Caco-2 (cell line): ENCODE measurements around the gene RTTN. TPM values are rescaled to one million over a fixed set of nuclear protein-coding genes. Genes with fewer than 3 reads are reported as not detected.

ENCODE experiments used
- BruUV-seq: library from RNA; stranded (reverse); fragments of 400-500 nt; replicated peaks from 2 replicates; lab custom pipeline; 2021; lab: Mats Ljungman, UMichigan
- CTCF ChIA-PET: fragments of 300-600 bp; sonication (Branson Sonifier 250); formaldehyde crosslinking; loops from one replicate; lab custom pipeline; 2022; ENCODE audit warnings: antibody characterized with exemption; lab: Charles Lee
- POLR2A ChIA-PET: fragments of 300-600 bp; sonication (Branson Sonifier 250); formaldehyde crosslinking; loops from one replicate; lab custom pipeline; 2022; ENCODE audit warnings: antibody characterized with exemption; lab: Charles Lee
- DNase-seq, 2 experiments: peaks; one replicate each; pipeline versions ENCODE4 v3.0.0 to v3.0.0-alpha.2; 2020 to 2022
- H3K27me3 ChIP-seq: replicated peaks from 2 replicates; pipeline ENCODE4 v1.6.0; 2011; ENCODE audit warnings: low read length; ENCODE audit not compliant: control insufficient read depth, insufficient read depth
- H3K36me3 ChIP-seq: 2 replicates; pipeline ENCODE4 v1.5.1; 2011; ENCODE audit warnings: low read length; ENCODE audit not compliant: control insufficient read depth, insufficient read depth
- H3K4me1 ChIP-seq: fragments of 250-450 bp; sonication (Bioruptor Pico); 2 replicates; pipeline ENCODE4 v1.5.1; 2020; ENCODE audit warnings: mild to moderate bottlenecking
- H3K4me3 ChIP-seq: 2 replicates; pipeline ENCODE4 v1.5.1; 2011; ENCODE audit warnings: low read depth, mild to moderate bottlenecking, control low read depth, low read length
- H3K9me3 ChIP-seq: fragments of 250-450 bp; sonication (Bioruptor Pico); 2 replicates; pipeline ENCODE4 v1.5.1; 2020; ENCODE audit warnings: mild to moderate bottlenecking, moderate library complexity
- H3K27ac Mint-ChIP-seq: one replicate; pipeline ENCODE4 v1.8.0; 2022; ENCODE audit warnings: mixed read lengths; ENCODE audit not compliant: unreplicated experiment
- H3K27me3 Mint-ChIP-seq: one replicate; pipeline ENCODE4 v1.8.0; 2022; ENCODE audit warnings: mixed read lengths; ENCODE audit not compliant: insufficient read depth, unreplicated experiment
- H3K36me3 Mint-ChIP-seq: one replicate; pipeline ENCODE4 v1.8.0; 2022; ENCODE audit warnings: mild to moderate bottlenecking, mixed read lengths; ENCODE audit not compliant: insufficient read depth, unreplicated experiment
- H3K4me1 Mint-ChIP-seq: one replicate; pipeline ENCODE4 v1.8.0; 2022; ENCODE audit warnings: low read depth, mixed read lengths; ENCODE audit not compliant: unreplicated experiment
- H3K4me3 Mint-ChIP-seq: one replicate; pipeline ENCODE4 v1.8.0; 2022; ENCODE audit warnings: mild to moderate bottlenecking, moderate library complexity, mixed read lengths; ENCODE audit not compliant: unreplicated experiment
- H3K9me3 Mint-ChIP-seq: one replicate; pipeline ENCODE4 v1.8.0; 2022; ENCODE audit warnings: mixed read lengths; ENCODE audit not compliant: unreplicated experiment
- CTCF ChIP-seq, 2 experiments: fragments of 200-600 bp in 1 of 2; IDR thresholded peaks; 1 replicate in 1 of 2; 2 replicates in 1 of 2; pipeline versions ENCODE4 v1.5.1 to v1.8.0; 2011 to 2022; ENCODE audit warnings: antibody characterized with exemption in 1 of 2, control low read depth in 1 of 2, inconsistent platforms in 1 of 2, low read depth in 1 of 2, low read length in 1 of 2, mild to moderate bottlenecking in 1 of 2, moderate library complexity in 1 of 2; ENCODE audit not compliant: insufficient read depth in 1 of 2, severe bottlenecking in 1 of 2, unreplicated experiment in 1 of 2
- intact Hi-C: fragments of 100-400 bp; cut with micrococcal nuclease; formaldehyde crosslinking; loops from one replicate; pipeline ENCODE4 v1.10.0; 2022; ENCODE audit not compliant: unreplicated experiment
- total RNA-seq: library from RNA; stranded (reverse); gene quantifications from 2 replicates; pipeline ENCODE4 v1.2.3, GENCODE V29; 2022

Gene RTTN
- total RNA-seq, 1 experiment from 2014 or later = 14.6 TPM

DNA sequence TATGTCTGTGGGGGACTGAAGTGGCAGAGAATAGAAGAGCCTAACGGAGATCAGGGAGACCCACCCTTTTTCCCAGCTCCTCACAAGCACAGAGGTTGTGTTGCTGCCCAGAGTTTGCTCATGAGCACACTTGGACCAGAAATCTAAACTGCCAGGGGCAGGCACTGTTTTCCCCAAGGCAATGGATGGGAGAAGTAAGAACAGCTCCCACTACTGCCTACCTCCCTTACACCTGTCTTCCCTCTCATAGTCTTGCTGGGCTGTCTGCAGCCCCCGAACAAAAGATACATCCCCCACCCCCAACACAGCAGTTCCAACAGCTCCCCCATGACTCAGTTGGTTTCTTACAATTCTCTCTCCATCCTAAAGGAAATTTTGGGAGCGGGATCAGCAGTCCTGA is 209.7 kb downstream of the RTTN start:
- ChIA-PET CTCF (no interaction called here), POLR2A (no interaction called here)
- Mint-ChIP-seq H3K9me3 (no peaks in the 10 kb centered on the region), H3K27me3 (no peaks in the 10 kb centered on the region), H3K4me1 (peaks cover 7% of the 10 kb centered on the region), H3K4me3 (no peak overlapping the region), H3K36me3 (no peaks in the 10 kb centered on the region), H3K27ac (no peak overlapping the region)
- intact Hi-C loops = no loop called here
- H3K27me3 ChIP-seq = no peaks in the 10 kb centered on the region
- H3K9me3 ChIP-seq = no peaks in the 10 kb centered on the region
- no peak for TF ChIP-seq CTCF (IDR thresholded peaks at IDR 0.05; ENCODE audit: insufficient read depth in 1 of 2, low read depth in 1 of 2, low read length in 1 of 2, severe bottlenecking in 1 of 2, unreplicated experiment in 1 of 2)
- H3K36me3 ChIP-seq = no peaks in the 10 kb centered on the region
- BruUV-seq = no TSS peak
- H3K4me3 ChIP-seq = no peak overlapping the region
- no peak for DNase-seq
- no peaks in the 10 kb centered on the region for H3K4me1 ChIP-seq

DNA sequence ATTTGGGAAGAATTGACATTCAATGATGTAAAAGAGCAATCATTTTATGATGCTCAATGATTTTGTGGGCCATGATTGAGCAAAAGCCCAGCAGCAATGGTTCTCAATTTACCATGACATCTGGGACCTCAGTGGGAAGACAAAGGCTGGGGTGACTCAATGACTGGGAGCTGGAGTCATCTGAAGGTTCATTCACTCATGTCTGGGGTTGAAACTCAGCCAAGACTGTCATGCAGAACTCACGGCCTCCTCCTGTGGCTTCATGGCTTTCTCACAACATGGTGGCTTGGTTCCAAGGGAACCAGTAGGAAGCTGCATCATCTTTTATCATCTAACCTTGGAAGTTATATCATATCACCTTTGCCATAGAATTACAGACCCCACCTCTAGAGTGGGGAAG is 212.7 kb downstream of the RTTN start:
- Histone ChIP-seq H3K4me1 (no peaks in the 10 kb centered on the region), H3K9me3 (no peaks in the 10 kb centered on the region), H3K4me3 (no peak overlapping the region), H3K27me3 (no peaks in the 10 kb centered on the region), H3K36me3 (no peaks in the 10 kb centered on the region)
- H3K4me3 Mint-ChIP-seq = no peak overlapping the region
- peaks cover 7% of the 10 kb centered on the region for H3K4me1 Mint-ChIP-seq
- no peak for DNase-seq
- no peak overlapping the region for H3K27ac Mint-ChIP-seq
- no peak for TF ChIP-seq CTCF (IDR thresholded peaks at IDR 0.05; ENCODE audit: insufficient read depth in 1 of 2, low read depth in 1 of 2, low read length in 1 of 2, severe bottlenecking in 1 of 2, unreplicated experiment in 1 of 2)
- no peaks in the 10 kb centered on the region for H3K9me3 Mint-ChIP-seq
- H3K27me3 Mint-ChIP-seq = no peaks in the 10 kb centered on the region
- intact Hi-C loops = no loop called here
- ChIA-PET CTCF (no interaction called here), POLR2A (no interaction called here)
- no peaks in the 10 kb centered on the region for H3K36me3 Mint-ChIP-seq
- no TSS peak for BruUV-seq

GRCh38 chr18:69987870-69988269 is 217.6 kb downstream of the RTTN start:
- Mint-ChIP-seq H3K36me3 (no peaks in the 10 kb centered on the region), H3K27me3 (no peaks in the 10 kb centered on the region), H3K9me3 (no peaks in the 10 kb centered on the region), H3K4me3 (no peak overlapping the region), H3K27ac (no peak overlapping the region), H3K4me1 (no peaks in the 10 kb centered on the region)
- BruUV-seq = no TSS peak
- no peaks in the 10 kb centered on the region for H3K4me1 ChIP-seq
- no peak for DNase-seq
- H3K36me3 ChIP-seq = no peaks in the 10 kb centered on the region
- no peaks in the 10 kb centered on the region for H3K9me3 ChIP-seq
- POLR2A ChIA-PET = no interaction called here
- no peak for TF ChIP-seq CTCF (IDR thresholded peaks at IDR 0.05; ENCODE audit: insufficient read depth in 1 of 2, low read depth in 1 of 2, low read length in 1 of 2, severe bottlenecking in 1 of 2, unreplicated experiment in 1 of 2)
- H3K27me3 ChIP-seq = no peaks in the 10 kb centered on the region
- intact Hi-C loops = no loop called here
- no peak overlapping the region for H3K4me3 ChIP-seq
- CTCF ChIA-PET = no interaction called here
